Tibial nerve (tissue), 4 donors: ENCODE results near the gene CACNA1H. TPM values are rescaled to one million over a fixed set of nuclear protein-coding genes. Genes with fewer than 3 reads are reported as not detected.

ENCODE experiments used
- DNase-seq, 2 donors: peaks; one replicate each; pipeline ENCODE4 v3.0.0-alpha.2; 2019; ENCODE audit warnings: low spot score in 2 of 2
- H3K27ac ChIP-seq, 4 donors: fragments of 200-600 bp; sonication (generic) in 3 of 4; one replicate each; pipeline ENCODE4 v1.5.1; 2017 to 2019; ENCODE audit warnings: mild to moderate bottlenecking in 1 of 4
- H3K27me3 ChIP-seq, 2 donors: fragments of 200-600 bp; sonication (generic) in 1 of 2; one replicate each; pipeline versions ENCODE4 v1.5.1 to v1.6.0; 2017 to 2019
- H3K36me3 ChIP-seq, 3 donors: fragments of 200-600 bp; sonication (generic); one replicate each; pipeline ENCODE4 v1.5.1; 2018 to 2019
- H3K4me1 ChIP-seq, 4 donors: fragments of 200-600 bp; sonication (generic) in 3 of 4; one replicate each; pipeline ENCODE4 v1.5.1; 2017 to 2019
- H3K4me3 ChIP-seq, 4 donors: fragments of 200-600 bp; sonication (generic) in 3 of 4; one replicate each; pipeline ENCODE4 v1.5.1; 2017 to 2019; ENCODE audit warnings: mild to moderate bottlenecking in 1 of 4, moderate library complexity in 1 of 4
- H3K9me3 ChIP-seq, 4 donors: fragments of 200-600 bp; sonication (generic) in 3 of 4; one replicate each; pipeline ENCODE4 v1.5.1; 2017 to 2019
- EP300 ChIP-seq, 2 donors: sonication (generic); formaldehyde crosslinking; IDR thresholded peaks; one replicate each; pipeline ENCODE4 v1.6.1; 2017; ENCODE audit warnings: antibody characterized with exemption in 2 of 2, mild to moderate bottlenecking in 1 of 2
- POLR2A ChIP-seq, 2 donors: fragments of 450-650 bp; IDR thresholded peaks; one replicate each; pipeline ENCODE4 v1.6.1; 2017; ENCODE audit warnings: antibody characterized with exemption in 2 of 2, mild to moderate bottlenecking in 2 of 2, moderate library complexity in 2 of 2
- WGBS, 2 donors: methylation state at CpG; one replicate each; pipeline ENCODE4 v1.1.5; 2018; 5-methylcytosine and 5-hydroxymethylcytosine counted together
- total RNA-seq, 4 donors: library from RNA; depleted of rRNA; stranded (reverse); fragments of >200 nt; gene quantifications; one replicate each; pipeline ENCODE4 v1.1.0, GENCODE V29; 2016
- TF ChIP-seq, protein P1 (sequence below), 5 experiments: fragments of 200-600 bp in 3 of 5; fragments of 450-650 bp in 2 of 5; sonication (generic) in 3 of 5; IDR thresholded peaks; one replicate each; pipeline ENCODE4 v1.5.1; 2016 to 2019; ENCODE audit warnings: antibody characterized with exemption in 5 of 5, mild to moderate bottlenecking in 3 of 5, moderate library complexity in 2 of 5

Gene CACNA1H
- total RNA-seq, 4 donors from 2014 or later = 3.8 to 12.0 (median 9.0) TPM

DNA sequence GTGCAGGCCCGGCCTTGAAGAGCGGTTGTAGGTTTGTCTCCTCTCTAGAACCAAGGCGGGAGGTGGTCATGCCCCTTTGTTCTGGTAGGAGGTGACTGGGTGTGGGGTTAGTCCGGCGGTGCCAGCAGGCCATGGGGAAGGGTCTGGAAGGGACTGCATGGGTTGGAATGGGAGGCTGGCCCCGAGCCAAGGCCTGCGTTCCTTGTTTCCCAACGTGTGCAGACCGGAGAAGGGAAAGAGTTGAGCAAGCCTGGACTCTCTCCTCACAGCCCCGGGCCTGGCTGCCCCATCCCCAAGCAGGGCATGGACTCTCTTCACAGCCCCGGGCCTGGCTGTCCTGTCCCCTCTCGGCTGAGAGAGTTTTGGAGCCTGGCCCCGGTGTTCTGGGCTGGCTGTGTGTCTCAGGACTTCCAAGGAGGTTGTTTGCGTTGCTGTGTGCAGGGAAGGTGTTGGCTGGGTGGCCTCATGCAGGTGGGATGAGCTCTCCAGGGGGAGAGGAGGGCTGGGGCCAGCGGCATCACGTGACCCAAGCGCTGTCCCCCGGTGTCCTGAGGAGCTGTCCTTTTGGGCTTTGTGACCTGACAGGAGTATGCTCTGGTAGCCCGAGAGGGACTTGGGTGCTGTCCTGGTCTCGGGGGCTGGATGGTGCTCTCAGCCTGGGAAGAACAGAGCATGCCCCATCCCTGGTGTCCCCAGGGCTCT lies 2.6 kb downstream of the CACNA1H start:
- no peak for DNase-seq
- Histone ChIP-seq H3K4me1 (peaks cover 0 to 29% (median 5%) of the 10 kb centered on the region in 4 donors), H3K27ac (peak overlapping the region in 1 of 4 donors; percentile 27), H3K27me3 (peaks cover 0 to 85% of the 10 kb centered on the region in 2 donors), H3K9me3 (no peaks in the 10 kb centered on the region), H3K36me3 (no peaks in the 10 kb centered on the region), H3K4me3 (peak overlapping the region in 1 of 4 donors; percentile 44)
- no peak for TF ChIP-seq EP300 (IDR thresholded peaks at IDR 0.05)
- TF ChIP-seq, protein P1, sequence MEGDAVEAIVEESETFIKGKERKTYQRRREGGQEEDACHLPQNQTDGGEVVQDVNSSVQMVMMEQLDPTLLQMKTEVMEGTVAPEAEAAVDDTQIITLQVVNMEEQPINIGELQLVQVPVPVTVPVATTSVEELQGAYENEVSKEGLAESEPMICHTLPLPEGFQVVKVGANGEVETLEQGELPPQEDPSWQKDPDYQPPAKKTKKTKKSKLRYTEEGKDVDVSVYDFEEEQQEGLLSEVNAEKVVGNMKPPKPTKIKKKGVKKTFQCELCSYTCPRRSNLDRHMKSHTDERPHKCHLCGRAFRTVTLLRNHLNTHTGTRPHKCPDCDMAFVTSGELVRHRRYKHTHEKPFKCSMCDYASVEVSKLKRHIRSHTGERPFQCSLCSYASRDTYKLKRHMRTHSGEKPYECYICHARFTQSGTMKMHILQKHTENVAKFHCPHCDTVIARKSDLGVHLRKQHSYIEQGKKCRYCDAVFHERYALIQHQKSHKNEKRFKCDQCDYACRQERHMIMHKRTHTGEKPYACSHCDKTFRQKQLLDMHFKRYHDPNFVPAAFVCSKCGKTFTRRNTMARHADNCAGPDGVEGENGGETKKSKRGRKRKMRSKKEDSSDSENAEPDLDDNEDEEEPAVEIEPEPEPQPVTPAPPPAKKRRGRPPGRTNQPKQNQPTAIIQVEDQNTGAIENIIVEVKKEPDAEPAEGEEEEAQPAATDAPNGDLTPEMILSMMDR (IDR thresholded peaks at IDR 0.05) = no peak
- no peak for TF ChIP-seq POLR2A (IDR thresholded peaks at IDR 0.05)
- WGBS, 2 donors = 61 to 72% methylated on average over 17 to 18 of the region's 20 CpGs

DNA sequence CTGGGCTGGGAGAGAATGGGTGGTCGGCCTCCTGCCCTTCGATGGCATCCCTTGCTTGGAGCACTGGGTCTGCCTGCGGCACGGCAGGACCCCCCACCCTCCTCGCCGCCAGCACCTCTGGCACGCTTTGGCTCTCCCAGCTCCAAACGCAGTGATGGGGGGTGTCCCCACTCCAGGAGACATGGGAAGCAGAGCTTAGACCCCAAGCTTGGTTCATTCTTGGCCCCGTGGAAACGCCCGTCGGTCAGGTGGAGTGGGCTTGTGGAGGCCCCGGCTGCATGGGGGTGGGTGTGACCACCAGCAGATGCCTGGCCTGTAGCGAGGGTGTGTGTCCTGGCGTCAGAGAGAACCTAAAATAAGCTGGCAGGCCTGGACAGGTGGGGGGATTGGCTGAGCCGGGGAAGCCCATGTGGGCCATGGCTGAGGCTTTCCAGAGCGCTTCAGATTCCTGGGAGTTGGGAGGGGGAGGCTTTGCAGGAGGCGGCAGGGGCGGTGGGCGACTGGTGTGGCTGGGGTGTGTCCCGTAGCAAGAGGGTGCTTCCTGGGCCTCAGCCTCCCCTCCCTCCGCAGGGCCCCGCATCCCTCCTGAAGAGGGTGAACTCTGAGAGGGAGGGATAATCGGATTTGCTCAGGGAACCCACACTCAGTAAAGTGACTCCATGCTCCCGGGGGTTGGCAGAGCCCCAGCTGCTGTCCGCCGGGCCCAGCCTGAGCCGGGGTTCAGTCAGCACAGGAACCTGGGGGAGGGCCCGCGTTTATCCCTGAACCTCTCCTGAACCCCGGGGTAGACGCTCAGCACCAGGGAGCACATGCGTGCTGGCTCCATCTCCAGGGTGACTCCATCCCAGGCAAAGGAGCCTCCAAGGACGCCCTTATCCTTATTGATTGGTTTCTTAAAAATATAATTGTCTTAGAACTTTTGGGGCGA lies 3.4 kb downstream of the CACNA1H start:
- Histone ChIP-seq H3K27ac (peak overlapping the region in 2 of 4 donors; percentile 10 to 27), H3K9me3 (no peaks in the 10 kb centered on the region)
- 80 to 83% methylated on average over 29 to 35 of the region's 35 CpGs for WGBS, 2 donors

DNA sequence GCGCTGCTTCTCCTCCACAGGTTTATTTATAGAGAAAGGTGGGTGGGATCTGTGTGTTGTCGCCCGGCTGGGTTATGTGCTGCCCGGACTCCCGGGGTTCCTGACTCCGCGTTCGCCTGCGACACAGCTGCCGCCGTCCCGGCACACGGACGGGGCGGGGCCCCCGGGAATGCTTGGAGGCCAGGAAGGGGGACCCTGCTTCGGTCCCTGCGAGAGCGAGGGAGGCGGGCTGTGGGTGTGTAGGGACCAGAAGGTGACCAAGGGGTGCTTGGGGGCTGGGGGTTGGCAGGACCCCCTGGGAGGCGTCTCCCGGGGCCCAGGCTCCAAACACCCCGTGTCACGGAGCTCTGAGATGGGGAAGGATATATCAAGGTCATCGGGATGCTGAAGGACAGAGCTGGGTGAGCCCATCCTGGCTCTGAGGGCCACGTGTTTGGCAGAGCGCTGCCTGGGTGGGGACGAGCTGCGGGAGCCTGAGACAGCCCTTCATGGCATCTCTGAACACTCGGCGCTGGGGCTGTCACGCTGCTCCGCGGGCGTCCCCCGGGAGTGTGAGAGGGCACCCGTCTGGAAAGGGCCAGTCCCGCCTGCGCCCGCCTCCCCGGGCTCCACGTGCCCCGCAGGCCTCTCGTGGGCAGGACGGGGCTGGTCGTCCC lies 4.2 kb downstream of the CACNA1H start:
- Histone ChIP-seq H3K4me3 (no peak overlapping the region), H3K27ac (peak overlapping the region in 2 of 4 donors; percentile 10 to 27)

More for the DNA sequence above, 3.4 kb downstream of the CACNA1H start:
- H3K36me3 ChIP-seq = no peaks in the 10 kb centered on the region
- H3K27me3 ChIP-seq = peaks cover 0 to 86% of the 10 kb centered on the region in 2 donors
- TF ChIP-seq EP300 (IDR thresholded peaks at IDR 0.05) (no peak), POLR2A (IDR thresholded peaks at IDR 0.05) (no peak)
- TF ChIP-seq, protein P1 (IDR thresholded peaks at IDR 0.05) = no peak
- no peak overlapping the region for H3K4me3 ChIP-seq
- H3K4me1 ChIP-seq = peaks cover 0 to 29% (median 5%) of the 10 kb centered on the region in 4 donors
- no peak for DNase-seq

DNA sequence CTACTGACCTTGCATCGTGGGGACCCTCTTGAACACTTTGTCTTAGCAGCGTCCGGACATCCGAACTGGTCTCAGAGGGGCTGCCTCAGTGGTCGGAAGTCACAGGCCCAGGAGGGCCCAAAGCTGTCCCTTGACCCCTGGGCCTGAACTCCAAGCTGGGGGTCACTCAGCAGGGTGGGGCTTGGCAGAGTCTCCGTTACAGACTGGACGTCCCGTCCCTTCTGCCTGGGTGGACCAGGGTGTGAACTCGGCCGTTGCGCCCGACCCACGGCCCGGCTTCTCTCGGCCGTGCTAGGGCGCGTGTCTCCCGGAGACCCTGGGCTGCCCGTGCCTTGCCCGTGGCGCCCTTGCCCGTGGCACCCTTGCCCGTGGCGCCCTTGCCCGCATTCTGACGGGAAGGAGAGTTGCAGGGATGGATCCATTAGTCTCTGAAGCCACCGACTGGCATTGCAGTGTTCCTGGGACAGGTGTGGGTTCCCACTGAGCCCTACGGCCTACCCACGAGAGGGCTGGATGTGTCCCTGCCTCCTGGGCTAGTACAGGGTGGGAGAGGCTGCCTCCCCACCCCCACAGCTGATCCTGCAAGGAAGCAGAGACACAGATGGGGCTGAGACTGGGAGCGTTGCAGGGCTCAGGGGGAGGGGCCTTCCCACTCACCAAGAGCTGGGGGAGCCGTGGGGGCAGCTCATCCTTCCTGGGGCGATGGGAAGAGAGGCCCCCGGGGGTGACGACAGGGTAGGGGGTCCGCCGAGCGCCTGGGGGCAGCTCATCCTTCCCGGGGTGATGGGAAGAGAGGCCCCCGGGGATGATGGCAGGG lies 4.9 kb downstream of the CACNA1H start:
- Histone ChIP-seq H3K27ac (peak overlapping the region in 2 of 4 donors; percentile 5 to 58), H3K36me3 (no peaks in the 10 kb centered on the region), H3K4me1 (peaks cover 0 to 19% (median 5%) of the 10 kb centered on the region in 4 donors), H3K4me3 (no peak overlapping the region), H3K9me3 (no peaks in the 10 kb centered on the region), H3K27me3 (peaks cover 0 to 90% of the 10 kb centered on the region in 2 donors)
- DNase-seq = no peak
- TF ChIP-seq POLR2A (IDR thresholded peaks at IDR 0.05) = no peak
- no peak for TF ChIP-seq EP300 (IDR thresholded peaks at IDR 0.05)
- TF ChIP-seq, protein P1 (IDR thresholded peaks at IDR 0.05) = no peak
- 66 to 74% methylated on average over 32 to 38 of the region's 40 CpGs for WGBS, 2 donors

More for the DNA sequence above, 4.2 kb downstream of the CACNA1H start:
- Histone ChIP-seq H3K4me1 (peaks cover 0 to 25% (median 5%) of the 10 kb centered on the region in 4 donors), H3K27me3 (peaks cover 0 to 86% of the 10 kb centered on the region in 2 donors), H3K9me3 (no peaks in the 10 kb centered on the region), H3K36me3 (no peaks in the 10 kb centered on the region)
- DNase-seq = no peak
- TF ChIP-seq, protein P1 (IDR thresholded peaks at IDR 0.05) = no peak
- TF ChIP-seq POLR2A (IDR thresholded peaks at IDR 0.05) (no peak), EP300 (IDR thresholded peaks at IDR 0.05) (no peak)
- WGBS, 2 donors = 81 to 83% methylated on average over 39 to 46 of the region's 46 CpGs
